HepG2 (cell line): ENCODE results near the gene PPP2R2D. TPM values are rescaled to one million over a fixed set of nuclear protein-coding genes. Genes with fewer than 3 reads are reported as not detected.
A peak's percentile ranks its signal among the peaks of the same experiment; 100 is the strongest.

Source experiments
- CHD4 ChIP-seq: fragments of 200-600 bp; sonication (generic); IDR thresholded peaks from 2 replicates; pipeline ENCODE4 v1.7.0; 2017; ENCODE audit warnings: mild to moderate bottlenecking, low read length, borderline replicate concordance
- DMAP1 ChIP-seq: IDR thresholded peaks from 2 replicates; pipeline ENCODE4 v1.6.1; 2016
- ETV5 ChIP-seq: IDR thresholded peaks from 2 replicates; pipeline ENCODE4 v1.6.1; 2018; ENCODE audit warnings: missing biosample characterization, missing genetic modification reagents, inconsistent platforms, borderline replicate concordance
- IKZF4 ChIP-seq: sonication (generic); formaldehyde crosslinking; IDR thresholded peaks from 2 replicates; pipeline ENCODE4 v1.5.1; 2020; ENCODE audit warnings: borderline replicate concordance, mild to moderate bottlenecking, low read depth, missing genetic modification reagents; ENCODE audit errors: not compliant biosample characterization
- JDP2 ChIP-seq: sonication (generic); formaldehyde crosslinking; IDR thresholded peaks from 2 replicates; pipeline ENCODE4 v1.8.1; 2022; ENCODE audit warnings: missing genetic modification reagents, borderline replicate concordance
- KDM5A ChIP-seq: fragments of 200-600 bp; sonication (generic); IDR thresholded peaks from 2 replicates; pipeline ENCODE4 v1.7.0; 2018; ENCODE audit warnings: antibody characterized with exemption, mild to moderate bottlenecking, low read length, borderline replicate concordance
- NCOR1 ChIP-seq: fragments of 200-600 bp; sonication (generic); IDR thresholded peaks from 2 replicates; pipeline ENCODE4 v1.7.0; 2017; ENCODE audit warnings: antibody characterized with exemption, low read length, borderline replicate concordance
- NPAS2 ChIP-seq: sonication (generic); formaldehyde crosslinking; IDR thresholded peaks from 2 replicates; pipeline ENCODE4 v1.8.0; 2022; ENCODE audit warnings: mild to moderate bottlenecking, missing genetic modification reagents, borderline replicate concordance
- SMC3 ChIP-seq: IDR thresholded peaks from 2 replicates; pipeline ENCODE4 v1.6.1; 2011; ENCODE audit warnings: low read length, improper control_type of control experiment
- TMF1 ChIP-seq: sonication (generic); formaldehyde crosslinking; IDR thresholded peaks from 2 replicates; pipeline ENCODE4 v1.8.1; 2022; ENCODE audit warnings: low read depth, missing genetic modification reagents
- ZNF253 ChIP-seq: sonication (generic); formaldehyde crosslinking; IDR thresholded peaks from 2 replicates; pipeline ENCODE4 v1.8.0; 2022; ENCODE audit warnings: mild to moderate bottlenecking, missing genetic modification reagents, borderline replicate concordance
- ZNF3 ChIP-seq: IDR thresholded peaks from 2 replicates; pipeline ENCODE4 v1.7.0; 2017; ENCODE audit warnings: inconsistent platforms
- ZNF446 ChIP-seq: sonication (generic); formaldehyde crosslinking; IDR thresholded peaks from 2 replicates; pipeline ENCODE4 v1.5.0; 2020; ENCODE audit warnings: mild to moderate bottlenecking, missing genetic modification reagents
- polyA plus RNA-seq, 8 experiments: library from polyadenylated mRNA; depleted of rRNA in 3 of 8; stranded (reverse) in 7 of 8; unstranded in 1 of 8; fragments of >200 nt; fragmentation: Illumina TruSeq in 4 of 8; extraction: Trizol in 4 of 8; gene quantifications; 2 replicates each; pipeline versions ENCODE4 v1.2.1 to v1.2.3, GENCODE V29; 2011 to 2016; ENCODE audit warnings: low read depth in 4 of 8, missing spikeins in 1 of 8, mixed read lengths in 1 of 8; ENCODE audit not compliant: insufficient read depth in 1 of 8
- total RNA-seq, 5 experiments: library from RNA; depleted of rRNA; stranded (reverse); fragments of >200 nt; fragmentation: Illumina TruSeq; extraction: Trizol; gene quantifications; 2 replicates each; pipeline ENCODE4 v1.2.3, GENCODE V29; 2016; ENCODE audit warnings: low read depth in 1 of 5
- TF ChIP-seq, protein P1 (sequence below): sonication (generic); formaldehyde crosslinking; IDR thresholded peaks from 2 replicates; pipeline ENCODE4 v1.4.0; 2020; ENCODE audit warnings: missing genetic modification reagents
- TF ChIP-seq, protein P2 (sequence below): sonication (generic); formaldehyde crosslinking; IDR thresholded peaks from 2 replicates; pipeline ENCODE4 v1.4.0; 2020; ENCODE audit warnings: mild to moderate bottlenecking, missing genetic modification reagents
- TF ChIP-seq, protein P3 (sequence below): sonication (generic); formaldehyde crosslinking; IDR thresholded peaks from 2 replicates; pipeline ENCODE4 v1.8.0; 2022; ENCODE audit warnings: mild to moderate bottlenecking, missing genetic modification reagents
- TF ChIP-seq, protein P4 (sequence below): conservative IDR thresholded peaks from 2 replicates; pipeline ENCODE4 v1.6.1; 2018; ENCODE audit warnings: missing genetic modification reagents
- TF ChIP-seq, protein P5 (sequence below): sonication (generic); formaldehyde crosslinking; IDR thresholded peaks from 2 replicates; pipeline ENCODE4 v1.8.0; 2022; ENCODE audit warnings: missing genetic modification reagents, mild to moderate bottlenecking, borderline replicate concordance
- TF ChIP-seq, protein P6 (sequence below): sonication (generic); formaldehyde crosslinking; IDR thresholded peaks from 2 replicates; pipeline ENCODE4 v1.5.0; 2020; ENCODE audit warnings: missing genetic modification reagents

Gene PPP2R2D
- total and polyA plus RNA-seq, 2 of the 13 experiments (the other 11 are each of a cell fraction or from before 2014, with no cell fraction given): 32.7 to 33.2 TPM

DNA sequence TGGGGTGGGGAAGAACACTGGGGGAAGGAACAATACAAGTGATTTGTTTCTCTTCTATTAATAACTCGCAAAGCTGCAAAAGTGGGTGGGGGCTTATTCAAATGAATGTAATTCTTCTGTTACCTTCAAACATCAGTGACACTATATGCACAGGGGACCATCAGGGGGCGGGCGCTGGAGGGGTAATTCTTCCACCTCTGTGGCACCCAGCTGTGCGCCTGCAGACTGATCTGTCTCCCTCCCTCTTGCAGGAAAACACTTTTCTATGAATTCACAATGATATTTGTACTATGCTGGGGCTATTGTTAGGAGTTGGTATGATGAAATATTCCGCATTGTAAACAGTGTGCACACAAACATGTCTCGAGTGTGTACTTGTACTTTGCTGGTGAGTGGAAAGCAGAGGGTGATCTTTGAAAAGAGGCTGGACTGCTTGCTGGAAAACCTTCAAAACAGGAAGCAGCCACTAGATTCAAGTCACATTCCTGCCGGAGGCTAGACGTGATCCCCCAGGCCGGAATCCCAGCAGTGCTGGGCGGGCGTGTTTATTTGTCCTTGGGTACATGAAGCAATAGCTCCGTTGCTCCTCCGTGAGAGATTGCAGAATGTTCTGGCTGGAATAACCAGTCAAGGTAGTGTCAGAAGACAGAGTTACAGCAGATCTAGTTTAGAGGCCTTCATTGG is 96.7 kb downstream of the PPP2R2D start (continued):
- no peak for TF ChIP-seq NPAS2 (CRISPR knock-in tag)
- TF ChIP-seq CHD4: no peak
- no peak for TF ChIP-seq ZNF253 (CRISPR knock-in tag)
- peak; percentile 67; the same call in 1 of the 2 replicates for TF ChIP-seq ZNF446 (CRISPR knock-in tag)
- TF ChIP-seq ZNF3 (CRISPR knock-in tag): no peak
- TF ChIP-seq, protein P1, sequence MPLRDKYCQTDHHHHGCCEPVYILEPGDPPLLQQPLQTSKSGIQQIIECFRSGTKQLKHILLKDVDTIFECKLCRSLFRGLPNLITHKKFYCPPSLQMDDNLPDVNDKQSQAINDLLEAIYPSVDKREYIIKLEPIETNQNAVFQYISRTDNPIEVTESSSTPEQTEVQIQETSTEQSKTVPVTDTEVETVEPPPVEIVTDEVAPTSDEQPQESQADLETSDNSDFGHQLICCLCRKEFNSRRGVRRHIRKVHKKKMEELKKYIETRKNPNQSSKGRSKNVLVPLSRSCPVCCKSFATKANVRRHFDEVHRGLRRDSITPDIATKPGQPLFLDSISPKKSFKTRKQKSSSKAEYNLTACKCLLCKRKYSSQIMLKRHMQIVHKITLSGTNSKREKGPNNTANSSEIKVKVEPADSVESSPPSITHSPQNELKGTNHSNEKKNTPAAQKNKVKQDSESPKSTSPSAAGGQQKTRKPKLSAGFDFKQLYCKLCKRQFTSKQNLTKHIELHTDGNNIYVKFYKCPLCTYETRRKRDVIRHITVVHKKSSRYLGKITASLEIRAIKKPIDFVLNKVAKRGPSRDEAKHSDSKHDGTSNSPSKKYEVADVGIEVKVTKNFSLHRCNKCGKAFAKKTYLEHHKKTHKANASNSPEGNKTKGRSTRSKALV (CRISPR knock-in tag): peak; percentile 63; the same call in 1 of the 2 replicates
- TF ChIP-seq DMAP1 (CRISPR knock-in tag): 0 out of 2 replicates have a peak, but pooled peaks have one; percentile 18
- TF ChIP-seq, protein P2, sequence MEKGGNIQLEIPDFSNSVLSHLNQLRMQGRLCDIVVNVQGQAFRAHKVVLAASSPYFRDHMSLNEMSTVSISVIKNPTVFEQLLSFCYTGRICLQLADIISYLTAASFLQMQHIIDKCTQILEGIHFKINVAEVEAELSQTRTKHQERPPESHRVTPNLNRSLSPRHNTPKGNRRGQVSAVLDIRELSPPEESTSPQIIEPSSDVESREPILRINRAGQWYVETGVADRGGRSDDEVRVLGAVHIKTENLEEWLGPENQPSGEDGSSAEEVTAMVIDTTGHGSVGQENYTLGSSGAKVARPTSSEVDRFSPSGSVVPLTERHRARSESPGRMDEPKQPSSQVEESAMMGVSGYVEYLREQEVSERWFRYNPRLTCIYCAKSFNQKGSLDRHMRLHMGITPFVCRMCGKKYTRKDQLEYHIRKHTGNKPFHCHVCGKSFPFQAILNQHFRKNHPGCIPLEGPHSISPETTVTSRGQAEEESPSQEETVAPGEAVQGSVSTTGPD: no peak
- TF ChIP-seq NCOR1: peak; percentile 68; the same call in 1 of the 2 replicates
- no peak for TF ChIP-seq JDP2 (CRISPR knock-in tag)
- no peak for TF ChIP-seq KDM5A
- TF ChIP-seq, protein P3, sequence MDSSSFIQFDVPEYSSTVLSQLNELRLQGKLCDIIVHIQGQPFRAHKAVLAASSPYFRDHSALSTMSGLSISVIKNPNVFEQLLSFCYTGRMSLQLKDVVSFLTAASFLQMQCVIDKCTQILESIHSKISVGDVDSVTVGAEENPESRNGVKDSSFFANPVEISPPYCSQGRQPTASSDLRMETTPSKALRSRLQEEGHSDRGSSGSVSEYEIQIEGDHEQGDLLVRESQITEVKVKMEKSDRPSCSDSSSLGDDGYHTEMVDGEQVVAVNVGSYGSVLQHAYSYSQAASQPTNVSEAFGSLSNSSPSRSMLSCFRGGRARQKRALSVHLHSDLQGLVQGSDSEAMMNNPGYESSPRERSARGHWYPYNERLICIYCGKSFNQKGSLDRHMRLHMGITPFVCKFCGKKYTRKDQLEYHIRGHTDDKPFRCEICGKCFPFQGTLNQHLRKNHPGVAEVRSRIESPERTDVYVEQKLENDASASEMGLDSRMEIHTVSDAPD: no peak
- TF ChIP-seq IKZF4 (CRISPR knock-in tag): no peak
- peak; percentile 95 for TF ChIP-seq ETV5
- TF ChIP-seq TMF1 (CRISPR knock-in tag): no peak
- no peak for TF ChIP-seq SMC3
- TF ChIP-seq, protein P4, sequence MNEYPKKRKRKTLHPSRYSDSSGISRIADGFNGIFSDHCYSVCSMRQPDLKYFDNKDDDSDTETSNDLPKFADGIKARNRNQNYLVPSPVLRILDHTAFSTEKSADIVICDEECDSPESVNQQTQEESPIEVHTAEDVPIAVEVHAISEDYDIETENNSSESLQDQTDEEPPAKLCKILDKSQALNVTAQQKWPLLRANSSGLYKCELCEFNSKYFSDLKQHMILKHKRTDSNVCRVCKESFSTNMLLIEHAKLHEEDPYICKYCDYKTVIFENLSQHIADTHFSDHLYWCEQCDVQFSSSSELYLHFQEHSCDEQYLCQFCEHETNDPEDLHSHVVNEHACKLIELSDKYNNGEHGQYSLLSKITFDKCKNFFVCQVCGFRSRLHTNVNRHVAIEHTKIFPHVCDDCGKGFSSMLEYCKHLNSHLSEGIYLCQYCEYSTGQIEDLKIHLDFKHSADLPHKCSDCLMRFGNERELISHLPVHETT (CRISPR knock-in tag): no peak; the same call in 1 of the 2 replicates
- TF ChIP-seq, protein P5, sequence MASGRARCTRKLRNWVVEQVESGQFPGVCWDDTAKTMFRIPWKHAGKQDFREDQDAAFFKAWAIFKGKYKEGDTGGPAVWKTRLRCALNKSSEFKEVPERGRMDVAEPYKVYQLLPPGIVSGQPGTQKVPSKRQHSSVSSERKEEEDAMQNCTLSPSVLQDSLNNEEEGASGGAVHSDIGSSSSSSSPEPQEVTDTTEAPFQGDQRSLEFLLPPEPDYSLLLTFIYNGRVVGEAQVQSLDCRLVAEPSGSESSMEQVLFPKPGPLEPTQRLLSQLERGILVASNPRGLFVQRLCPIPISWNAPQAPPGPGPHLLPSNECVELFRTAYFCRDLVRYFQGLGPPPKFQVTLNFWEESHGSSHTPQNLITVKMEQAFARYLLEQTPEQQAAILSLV (CRISPR knock-in tag): no peak
- TF ChIP-seq, protein P6, sequence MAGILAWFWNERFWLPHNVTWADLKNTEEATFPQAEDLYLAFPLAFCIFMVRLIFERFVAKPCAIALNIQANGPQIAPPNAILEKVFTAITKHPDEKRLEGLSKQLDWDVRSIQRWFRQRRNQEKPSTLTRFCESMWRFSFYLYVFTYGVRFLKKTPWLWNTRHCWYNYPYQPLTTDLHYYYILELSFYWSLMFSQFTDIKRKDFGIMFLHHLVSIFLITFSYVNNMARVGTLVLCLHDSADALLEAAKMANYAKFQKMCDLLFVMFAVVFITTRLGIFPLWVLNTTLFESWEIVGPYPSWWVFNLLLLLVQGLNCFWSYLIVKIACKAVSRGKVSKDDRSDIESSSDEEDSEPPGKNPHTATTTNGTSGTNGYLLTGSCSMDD (CRISPR knock-in tag): no peak
